ENCODE data around the gene ANKMY1. TPM values are rescaled to one million over a fixed set of nuclear protein-coding genes. Genes with fewer than 3 reads are reported as not detected.
A peak's percentile ranks its signal among the peaks of the same experiment; 100 is the strongest.

Gene ANKMY1
- polyA plus RNA-seq, 2 of the 4 experiments (the other 2 are of a cell fraction) = 10.6 to 16.5 TPM

DNA sequence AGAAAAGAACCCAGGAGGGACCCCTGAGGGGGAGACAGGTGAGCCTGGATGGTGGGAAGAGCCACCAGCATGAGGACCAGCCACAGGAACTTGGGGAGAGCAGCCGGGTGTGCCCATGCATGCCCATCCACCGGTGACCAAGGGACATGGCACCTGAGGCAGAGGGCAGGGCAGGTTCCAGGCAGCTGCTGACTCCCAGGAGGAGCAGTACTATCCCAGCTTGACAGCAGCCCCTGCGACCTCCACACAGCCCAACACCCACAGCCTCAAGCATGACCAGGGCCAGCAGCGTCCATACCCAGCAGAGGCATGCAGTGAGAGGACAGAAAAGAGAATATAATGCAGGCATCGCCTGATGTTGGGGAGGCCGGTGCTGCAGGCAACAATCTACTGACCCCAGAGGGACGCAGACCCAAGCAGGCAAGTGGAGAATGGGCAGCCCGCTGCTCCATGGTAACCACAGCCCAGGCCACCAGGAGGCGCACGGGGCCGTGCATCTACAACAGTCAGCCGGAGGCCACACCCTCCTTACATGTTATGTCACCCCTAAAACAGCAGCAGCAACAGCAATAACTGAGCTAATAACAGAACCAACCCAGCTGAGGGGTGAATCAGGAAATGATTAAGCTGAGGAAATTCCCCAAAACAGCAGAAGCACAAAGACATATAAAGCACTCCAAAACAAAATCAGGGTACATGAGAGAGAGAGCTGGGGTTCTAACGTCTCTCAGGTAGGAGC lies 44.1 kb downstream of the ANKMY1 start:
- ATAC-seq = peak; percentile 86 to 96; a peak in 5 of 6 replicates
- POLR2A ChIA-PET = interaction anchor here (1.2 kb wide), 1 partner anchor 47 kb away, joined by 3 read pairs; no protein-coding TSS in a partner anchor
- H3K4me3 ChIP-seq = no peak overlapping the region
- DNase-seq (ENCODE audit: low read depth in 1 of 2, low spot score in 1 of 2) = peak; percentile 68 to 70
- TF ChIP-seq RCOR1 (IDR thresholded peaks at IDR 0.05; ENCODE audit: low read depth, low read length) (no peak), SMC3 (IDR thresholded peaks at IDR 0.05) (peak; percentile 45; the same call in 2 of the 3 replicates), RAD21 (conservative IDR thresholded peaks at IDR 0.05 in 1 of 2, IDR thresholded peaks at IDR 0.05 in 1 of 2) (peak; percentile 58), CHD4 (IDR thresholded peaks at IDR 0.05; ENCODE audit: borderline replicate concordance) (no peak), NR3C1 (IDR thresholded peaks at IDR 0.05) (no peak), BHLHE40 (IDR thresholded peaks at IDR 0.05; ENCODE audit: low read depth, low read length) (no peak), EHMT2 (IDR thresholded peaks at IDR 0.05; ENCODE audit: low read depth) (no peak), JUN (IDR thresholded peaks at IDR 0.05) (no peak), ZFP36 (IDR thresholded peaks at IDR 0.05; ENCODE audit: borderline replicate concordance, partially characterized antibody) (no peak), NPAS2 (CRISPR knock-in tag; IDR thresholded peaks at IDR 0.05; ENCODE audit: borderline replicate concordance) (no peak), TP53 (CRISPR knock-in tag; IDR thresholded peaks at IDR 0.05) (no peak), FOSL2 (IDR thresholded peaks at IDR 0.05) (no peak), FOSL2 (CRISPR knock-in tag; IDR thresholded peaks at IDR 0.05) (no peak), HOXA7 (CRISPR knock-in tag; IDR thresholded peaks at IDR 0.05) (no peak)
- TF ChIP-seq, protein P1, sequence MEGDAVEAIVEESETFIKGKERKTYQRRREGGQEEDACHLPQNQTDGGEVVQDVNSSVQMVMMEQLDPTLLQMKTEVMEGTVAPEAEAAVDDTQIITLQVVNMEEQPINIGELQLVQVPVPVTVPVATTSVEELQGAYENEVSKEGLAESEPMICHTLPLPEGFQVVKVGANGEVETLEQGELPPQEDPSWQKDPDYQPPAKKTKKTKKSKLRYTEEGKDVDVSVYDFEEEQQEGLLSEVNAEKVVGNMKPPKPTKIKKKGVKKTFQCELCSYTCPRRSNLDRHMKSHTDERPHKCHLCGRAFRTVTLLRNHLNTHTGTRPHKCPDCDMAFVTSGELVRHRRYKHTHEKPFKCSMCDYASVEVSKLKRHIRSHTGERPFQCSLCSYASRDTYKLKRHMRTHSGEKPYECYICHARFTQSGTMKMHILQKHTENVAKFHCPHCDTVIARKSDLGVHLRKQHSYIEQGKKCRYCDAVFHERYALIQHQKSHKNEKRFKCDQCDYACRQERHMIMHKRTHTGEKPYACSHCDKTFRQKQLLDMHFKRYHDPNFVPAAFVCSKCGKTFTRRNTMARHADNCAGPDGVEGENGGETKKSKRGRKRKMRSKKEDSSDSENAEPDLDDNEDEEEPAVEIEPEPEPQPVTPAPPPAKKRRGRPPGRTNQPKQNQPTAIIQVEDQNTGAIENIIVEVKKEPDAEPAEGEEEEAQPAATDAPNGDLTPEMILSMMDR (IDR thresholded peaks at IDR 0.05) = peak; percentile 45; the same call in 2 of the 3 replicates
- TF ChIP-seq, protein P2, sequence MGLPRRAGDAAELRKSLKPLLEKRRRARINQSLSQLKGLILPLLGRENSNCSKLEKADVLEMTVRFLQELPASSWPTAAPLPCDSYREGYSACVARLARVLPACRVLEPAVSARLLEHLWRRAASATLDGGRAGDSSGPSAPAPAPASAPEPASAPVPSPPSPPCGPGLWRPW (IDR thresholded peaks at IDR 0.05) = no peak
- TF ChIP-seq, protein P3, sequence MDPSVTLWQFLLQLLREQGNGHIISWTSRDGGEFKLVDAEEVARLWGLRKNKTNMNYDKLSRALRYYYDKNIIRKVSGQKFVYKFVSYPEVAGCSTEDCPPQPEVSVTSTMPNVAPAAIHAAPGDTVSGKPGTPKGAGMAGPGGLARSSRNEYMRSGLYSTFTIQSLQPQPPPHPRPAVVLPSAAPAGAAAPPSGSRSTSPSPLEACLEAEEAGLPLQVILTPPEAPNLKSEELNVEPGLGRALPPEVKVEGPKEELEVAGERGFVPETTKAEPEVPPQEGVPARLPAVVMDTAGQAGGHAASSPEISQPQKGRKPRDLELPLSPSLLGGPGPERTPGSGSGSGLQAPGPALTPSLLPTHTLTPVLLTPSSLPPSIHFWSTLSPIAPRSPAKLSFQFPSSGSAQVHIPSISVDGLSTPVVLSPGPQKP (IDR thresholded peaks at IDR 0.05; ENCODE audit: low read depth, low read length) = no peak
- TF ChIP-seq, protein P4, sequence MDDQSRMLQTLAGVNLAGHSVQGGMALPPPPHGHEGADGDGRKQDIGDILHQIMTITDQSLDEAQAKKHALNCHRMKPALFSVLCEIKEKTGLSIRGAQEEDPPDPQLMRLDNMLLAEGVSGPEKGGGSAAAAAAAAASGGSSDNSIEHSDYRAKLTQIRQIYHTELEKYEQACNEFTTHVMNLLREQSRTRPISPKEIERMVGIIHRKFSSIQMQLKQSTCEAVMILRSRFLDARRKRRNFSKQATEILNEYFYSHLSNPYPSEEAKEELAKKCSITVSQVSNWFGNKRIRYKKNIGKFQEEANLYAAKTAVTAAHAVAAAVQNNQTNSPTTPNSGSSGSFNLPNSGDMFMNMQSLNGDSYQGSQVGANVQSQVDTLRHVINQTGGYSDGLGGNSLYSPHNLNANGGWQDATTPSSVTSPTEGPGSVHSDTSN (IDR thresholded peaks at IDR 0.05) = no peak
- no peak overlapping the region for H3K4me2 ChIP-seq
- WGBS (ENCODE audit: missing lambda C conversion rate) = 66% methylated on average over 13 of the region's 13 CpGs
- no peaks in the 10 kb centered on the region for H3K4me1 ChIP-seq
- CTCF ChIA-PET = interaction anchor here (0.6 to 1.8 kb wide), 12 partner anchors 9 to 1662 kb away, joined by 3 to 6 read pairs (median 4); partner anchors contain the start of gene CAPN10
- no peak overlapping the region for H3K27ac ChIP-seq
- no peak for FAIRE-seq
- no peaks in the 10 kb centered on the region for H3K9me3 ChIP-seq

DNA sequence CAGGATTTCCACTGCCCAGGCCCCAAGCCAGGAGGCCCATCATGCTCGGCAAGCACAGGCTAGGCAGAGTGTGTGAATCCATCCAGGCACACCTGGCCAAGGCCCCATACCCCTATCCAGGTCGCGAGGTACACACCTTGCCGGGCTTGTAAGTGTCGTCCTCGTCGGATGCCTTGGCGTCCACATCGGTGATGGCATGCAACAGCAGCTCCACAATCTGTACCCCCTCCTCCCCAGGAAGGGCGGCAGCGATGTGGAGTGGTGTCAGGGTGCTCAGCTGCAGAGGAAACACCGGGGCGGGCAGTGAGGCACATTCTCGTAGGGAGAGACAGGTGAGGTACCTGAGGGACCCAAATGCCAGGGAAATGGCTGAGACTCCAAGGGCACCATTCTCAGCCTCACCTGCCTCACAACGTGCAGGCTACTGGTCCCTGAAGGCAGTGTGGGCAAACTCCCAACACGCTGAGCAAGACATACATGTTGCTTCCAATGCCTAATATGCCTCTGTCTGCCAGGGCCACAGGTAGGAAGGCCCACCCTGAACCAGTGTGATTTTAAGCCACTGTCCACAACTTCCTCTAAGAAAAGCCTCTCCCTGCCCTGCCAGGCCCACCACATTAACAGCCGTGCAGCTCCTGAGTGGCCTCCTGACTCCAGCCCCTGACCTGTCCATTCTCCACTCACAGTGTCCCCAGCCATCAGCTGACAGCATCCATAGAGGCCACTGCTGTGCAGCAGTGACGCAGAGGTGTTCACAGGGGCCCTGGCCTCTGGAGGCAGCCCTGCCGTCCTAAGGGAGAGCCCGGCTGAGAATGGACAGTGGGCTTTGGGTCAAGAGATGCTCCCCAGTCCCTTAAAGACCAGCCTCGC lies 44.9 kb downstream of the ANKMY1 start:
- CTCF ChIA-PET = interaction anchor here (0.7 to 1.8 kb wide), 4 partner anchors 10 to 328 kb away, joined by 3 to 6 read pairs (median 6); no protein-coding TSS in a partner anchor
- H3K9me3 ChIP-seq = no peaks in the 10 kb centered on the region
- no peak overlapping the region for H3K4me3 ChIP-seq
- FAIRE-seq (no peak), ATAC-seq (no peak), DNase-seq (ENCODE audit: low read depth in 1 of 2, low spot score in 1 of 2) (no peak)
- no peak for TF ChIP-seq RNF2 (IDR thresholded peaks at IDR 0.05; ENCODE audit: borderline replicate concordance, low read depth)
- H3K4me2 ChIP-seq = no peak overlapping the region
- no peak overlapping the region for H3K27ac ChIP-seq
- POLR2A ChIA-PET = no interaction called here
- H3K4me1 ChIP-seq = no peaks in the 10 kb centered on the region
- 90% methylated on average over 20 of the region's 21 CpGs for WGBS (ENCODE audit: missing lambda C conversion rate)
